Right lobe of liver (tissue), 6 donors: Measurements from ENCODE around the gene MYRFL. TPM values are rescaled to one million over a fixed set of nuclear protein-coding genes. Genes with fewer than 3 reads are reported as not detected.
"Not testable (repeated sequence)": the region's sequence is repeated elsewhere in the genome, so short reads cannot be mapped to it uniquely, and the experiment has no call there.

Experiments used
- ATAC-seq, 4 donors: fragments of 200-7000 bp; cut with Tn5 transposase; one replicate each; pipeline ENCODE4 v1.9.1; 2020; ENCODE audit warnings: mild to moderate bottlenecking in 4 of 4, moderate library complexity in 4 of 4
- DNase-seq, 3 donors: peaks; one replicate each; pipeline ENCODE4 v3.0.0-alpha.2; 2020
- H3K27ac ChIP-seq, 3 donors: fragments of 200-600 bp; one replicate each; pipeline ENCODE4 v1.8.0; 2022
- H3K27me3 ChIP-seq, 2 donors: fragments of 200-600 bp; one replicate each; pipeline ENCODE4 v1.8.0; 2022
- H3K36me3 ChIP-seq, 4 donors: fragments of 200-600 bp; sonication (generic) in 1 of 4; one replicate each; pipeline versions ENCODE4 v1.5.1 to v1.8.0; 2017 to 2022; ENCODE audit warnings: control low read depth in 1 of 4
- H3K4me1 ChIP-seq, 4 donors: fragments of 200-600 bp; sonication (generic) in 1 of 4; one replicate each; pipeline versions ENCODE4 v1.5.1 to v1.8.0; 2017 to 2022; ENCODE audit warnings: control low read depth in 1 of 4
- H3K4me3 ChIP-seq, 3 donors: fragments of 200-600 bp; one replicate each; pipeline ENCODE4 v1.8.0; 2022
- H3K9me3 ChIP-seq, 4 donors: fragments of 200-600 bp; sonication (generic) in 1 of 4; one replicate each; pipeline versions ENCODE4 v1.5.1 to v1.8.0; 2017 to 2022; ENCODE audit warnings: control low read depth in 1 of 4
- CTCF ChIP-seq, 4 donors: fragments of 200-600 bp in 3 of 4; fragments of 450-650 bp in 1 of 4; IDR thresholded peaks; one replicate each; pipeline versions ENCODE4 v1.5.1 to v1.8.0; 2016 to 2022; ENCODE audit warnings: antibody characterized with exemption in 4 of 4, mild to moderate bottlenecking in 2 of 4
- POLR2A ChIP-seq: fragments of 450-650 bp; IDR thresholded peaks from one replicate; pipeline ENCODE4 v1.6.1; 2017; ENCODE audit warnings: antibody characterized with exemption, mild to moderate bottlenecking
- WGBS: methylation state at CpG from one replicate; pipeline ENCODE4 v1.1.6; 2018; ENCODE audit warnings: low coverage, low lambda C conversion rate; ENCODE audit not compliant: insufficient coverage; ENCODE audit errors: missing lambda C conversion rate; 5-methylcytosine and 5-hydroxymethylcytosine counted together
- intact Hi-C, 2 donors: fragments of 100-400 bp; cut with DNase I; formaldehyde crosslinking; loops; one replicate each; pipeline versions ENCODE4 v1.11.2 to v1.14.1; 2022
- total RNA-seq, 6 experiments: library from RNA; depleted of rRNA in 2 of 6; stranded (reverse); fragments of >200 nt in 2 of 6; fragmentation: NEBNext Ultra II Directional in 3 of 6; extraction: Animal tissue kit (Norgen Biotek cat#: 25700) in 3 of 6; gene quantifications; one replicate each; pipeline versions ENCODE4 v1.1.0 to v1.2.4, GENCODE V29; 2016 to 2023
- donor health status: DM: no; HTN: yes; CAD: no.
- donor health status: DM: no; HTN: no; CAD: no.
- donor health status: DM: no; HTN: no; CAD: no.
- donor health status: DM: no; HTN: yes; CAD: no.
- donor health status: DM: no; HTN: yes; CAD: no.

MYRFL gene
- total RNA-seq, 6 experiments from 2014 or later = 0.11 to 0.21 (median 0.17) TPM; not detected in 2

- intact Hi-C loops = no loop called here
- no peaks in the 10 kb centered on the region for H3K9me3 ChIP-seq
- no peak overlapping the region for H3K4me3 ChIP-seq
- ATAC-seq (peak in 3 of 4 donors; percentile 27 to 84 (median 42)), DNase-seq (no peak)
- 10% methylated on average over 2 of the region's 2 CpGs for WGBS
- TF ChIP-seq POLR2A (no peak), CTCF (IDR thresholded peaks at IDR 0.05) (no peak)
- H3K27ac ChIP-seq = peak overlapping the region in 1 of 3 donors; percentile 2
- H3K27me3 ChIP-seq = no peaks in the 10 kb centered on the region
- H3K36me3 ChIP-seq = no peaks in the 10 kb centered on the region
- no peaks in the 10 kb centered on the region for H3K4me1 ChIP-seq
Measured at GRCh38 chr12:69987579-69988091, 162.6 kb downstream of the MYRFL start.

GRCh38 chr12:69988481-69989321, 163.7 kb downstream of the MYRFL start:
- ATAC-seq (peak in 1 of 4 donors; percentile 36), DNase-seq (no peak)
- no peak overlapping the region for H3K27ac ChIP-seq
- intact Hi-C loops = no loop called here
- no peaks in the 10 kb centered on the region for H3K36me3 ChIP-seq
- 32% methylated on average over 9 of the region's 9 CpGs for WGBS
- TF ChIP-seq POLR2A (no peak), CTCF (IDR thresholded peaks at IDR 0.05) (no peak)
- no peaks in the 10 kb centered on the region for H3K27me3 ChIP-seq
- no peak overlapping the region for H3K4me3 ChIP-seq
- H3K4me1 ChIP-seq = no peaks in the 10 kb centered on the region
- no peaks in the 10 kb centered on the region for H3K9me3 ChIP-seq

GRCh38 chr12:69991690-69992288, 166.8 kb downstream of the MYRFL start:
- peak in 1 of 4 donors; percentile 10 for ATAC-seq
- Histone ChIP-seq H3K9me3 (no peaks in the 10 kb centered on the region), H3K4me1 (no peaks in the 10 kb centered on the region), H3K4me3 (no peak overlapping the region), H3K27ac (no peak overlapping the region), H3K36me3 (no peaks in the 10 kb centered on the region), H3K27me3 (no peaks in the 10 kb centered on the region)
- DNase-seq = no peak
- 0% methylated on average over 1 of the region's 6 CpGs for WGBS
- intact Hi-C loops = no loop called here
- no peak for TF ChIP-seq POLR2A
- no peak for TF ChIP-seq CTCF (IDR thresholded peaks at IDR 0.05)

GRCh38 chr12:69993433-69993832, 168.4 kb downstream of the MYRFL start:
- Histone ChIP-seq H3K4me3 (no peak overlapping the region), H3K27me3 (no peaks in the 10 kb centered on the region), H3K9me3 (no peaks in the 10 kb centered on the region), H3K27ac (no peak overlapping the region), H3K36me3 (no peaks in the 10 kb centered on the region), H3K4me1 (no peaks in the 10 kb centered on the region)
- TF ChIP-seq CTCF (IDR thresholded peaks at IDR 0.05) = no peak
- TF ChIP-seq POLR2A = no peak
- ATAC-seq (no peak), DNase-seq (no peak)
- WGBS = 63% methylated on average over 1 of the region's 1 CpG
- intact Hi-C loops = no loop called here

GRCh38 chr12:69994086-69994485, 169.1 kb downstream of the MYRFL start:
- DNase-seq, H3K4me1 ChIP-seq, ATAC-seq, H3K27me3 ChIP-seq, H3K4me3 ChIP-seq, H3K27ac ChIP-seq, H3K9me3 ChIP-seq, H3K36me3 ChIP-seq, intact Hi-C loops: not testable (repeated sequence)
- WGBS = 78% methylated on average over 7 of the region's 7 CpGs
